Adipocyte (in vitro differentiated cells): ENCODE results near the gene WDR7.

ENCODE experiments used
- DNase-seq: peaks from one replicate; pipeline ENCODE4 v3.0.0-alpha.2; 2015; ENCODE audit warnings: low read depth
- H3K27me3 ChIP-seq: replicated peaks from 2 replicates; pipeline ENCODE4 v1.7.0; 2013; ENCODE audit warnings: mild to moderate bottlenecking, low read length, moderate library complexity; ENCODE audit not compliant: control insufficient read depth, insufficient read depth
- H3K36me3 ChIP-seq: 2 replicates; pipeline ENCODE4 v1.7.0; 2013; ENCODE audit warnings: low read length, mild to moderate bottlenecking, moderate library complexity; ENCODE audit not compliant: control insufficient read depth, insufficient read depth, severe bottlenecking
- H3K4me1 ChIP-seq: 2 replicates; pipeline ENCODE4 v1.7.0; 2013; ENCODE audit warnings: mild to moderate bottlenecking, low read length, moderate library complexity; ENCODE audit not compliant: control insufficient read depth, insufficient read depth
- H3K4me3 ChIP-seq: 2 replicates; pipeline ENCODE4 v1.7.0; 2013; ENCODE audit warnings: mild to moderate bottlenecking, low read length, moderate library complexity
- H3K9ac ChIP-seq: 2 replicates; pipeline ENCODE4 v1.7.0; 2013; ENCODE audit warnings: mild to moderate bottlenecking, low read length, moderate library complexity
- H3K9me3 ChIP-seq: 2 replicates; pipeline ENCODE4 v1.7.0; 2013; ENCODE audit warnings: mild to moderate bottlenecking, low read length, moderate library complexity; ENCODE audit not compliant: control insufficient read depth

WDR7 gene

DNA sequence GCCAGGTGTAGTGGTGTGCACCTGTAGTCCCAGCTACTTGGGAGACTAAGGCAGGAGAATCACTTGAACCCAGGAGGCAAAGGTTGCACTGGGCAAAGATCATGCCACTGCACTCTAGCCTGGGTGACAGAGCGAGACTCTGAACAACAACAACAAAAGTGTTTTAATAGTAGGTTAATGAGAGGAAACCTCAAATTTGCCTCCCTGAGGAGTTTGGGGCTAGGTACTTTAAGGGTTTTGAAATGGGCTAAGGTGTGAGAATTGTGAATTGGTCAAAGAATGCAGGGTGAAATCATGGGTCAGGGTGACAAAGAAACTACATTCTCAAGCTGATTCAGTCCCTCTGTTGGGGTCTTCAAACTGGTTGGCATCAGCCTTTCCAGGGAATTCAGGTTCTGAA is 435.0 kb downstream of the WDR7 start:
- Histone ChIP-seq H3K9ac (no peak overlapping the region), H3K4me3 (no peak overlapping the region), H3K36me3 (no peaks in the 10 kb centered on the region), H3K4me1 (no peaks in the 10 kb centered on the region), H3K9me3 (peaks cover 15% of the 10 kb centered on the region), H3K27me3 (peaks cover 12% of the 10 kb centered on the region)
- no peak for DNase-seq
